IMR-90 (cell line): Measurements from ENCODE around the gene TIAM1. TPM values are rescaled to one million over a fixed set of nuclear protein-coding genes. Genes with fewer than 3 reads are reported as not detected.

Source experiments
- ATAC-seq: fragments of 200-7000 bp; cut with Tn5 transposase; 2 replicates; pipeline ENCODE4 v1.9.1; 2020; ENCODE audit warnings: low read depth, mild to moderate bottlenecking, moderate library complexity
- BruUV-seq: library from RNA; stranded (reverse); fragments of 400-500 nt; replicated peaks from 2 replicates; lab custom pipeline; 2021; lab: Mats Ljungman, UMichigan
- CTCF ChIA-PET: fragments of 300-600 bp; formaldehyde crosslinking; extraction: SDS; loops from one replicate; lab custom pipeline; 2021; ENCODE audit warnings: antibody characterized with exemption; lab: Yijun Ruan, JAX
- POLR2A ChIA-PET: fragments of 300-600 bp; sonication (Branson Sonifier 250); formaldehyde crosslinking; loops from one replicate; lab custom pipeline; 2022; ENCODE audit warnings: antibody characterized with exemption; ENCODE audit not compliant: unreplicated experiment; lab: Charles Lee
- DNase-seq: peaks from one replicate; pipeline ENCODE4 v3.0.0; 2013
- H2AFZ ChIP-seq: replicated peaks from 2 replicates; pipeline ENCODE3; 2013; ENCODE audit warnings: low read length, mild to moderate bottlenecking; ENCODE audit not compliant: poor library complexity
- H2AK5ac ChIP-seq: 2 replicates; pipeline ENCODE4 v1.6.1; 2013; ENCODE audit warnings: low read depth, low read length, inconsistent platforms
- H2AK9ac ChIP-seq: replicated peaks from 2 replicates; pipeline ENCODE3; 2013; ENCODE audit warnings: mild to moderate bottlenecking, low read depth, low read length, moderate library complexity; ENCODE audit not compliant: poor library complexity
- H2BK120ac ChIP-seq: 2 replicates; pipeline ENCODE4 v1.6.1; 2013; ENCODE audit warnings: low read depth, low read length, inconsistent platforms
- H2BK15ac ChIP-seq: 3 replicates; pipeline ENCODE4 v1.6.1; 2013; ENCODE audit warnings: low read depth, low read length, inconsistent platforms
- H2BK20ac ChIP-seq: 2 replicates; pipeline ENCODE4 v1.6.1; 2013; ENCODE audit warnings: low read depth, mild to moderate bottlenecking, inconsistent platforms, low read length, moderate library complexity
- H2BK5ac ChIP-seq: 2 replicates; pipeline ENCODE4 v1.6.1; 2013; ENCODE audit warnings: mild to moderate bottlenecking, low read depth, low read length, inconsistent platforms; ENCODE audit not compliant: poor library complexity, severe bottlenecking
- H3K14ac ChIP-seq: replicated peaks from 2 replicates; pipeline ENCODE4 v1.6.1; 2013; ENCODE audit warnings: low read depth, low read length, inconsistent platforms
- H3K18ac ChIP-seq: 2 replicates; pipeline ENCODE4 v1.6.1; 2013; ENCODE audit warnings: low read depth, low read length, control low read depth
- H3K23ac ChIP-seq: 2 replicates; pipeline ENCODE4 v1.6.1; 2013; ENCODE audit warnings: low read depth, low read length, inconsistent platforms
- H3K27ac ChIP-seq: 2 replicates; pipeline ENCODE4 v1.5.1; 2013; ENCODE audit warnings: mild to moderate bottlenecking, control low read depth, low read length; ENCODE audit not compliant: insufficient read depth
- H3K27me3 ChIP-seq: 2 replicates; pipeline ENCODE4 v1.6.1; 2013; ENCODE audit warnings: low read length; ENCODE audit not compliant: control insufficient read depth, insufficient read depth
- H3K36me3 ChIP-seq: 2 replicates; pipeline ENCODE4 v1.6.1; 2013; ENCODE audit warnings: low read length, mixed read lengths; ENCODE audit not compliant: control insufficient read depth, insufficient read depth
- H3K4ac ChIP-seq: 2 replicates; pipeline ENCODE4 v1.6.1; 2013; ENCODE audit warnings: low read depth, low read length, inconsistent platforms
- H3K4me1 ChIP-seq: 2 replicates; pipeline ENCODE4 v1.6.1; 2013; ENCODE audit warnings: low read length, mixed read lengths; ENCODE audit not compliant: control insufficient read depth, insufficient read depth
- H3K4me2 ChIP-seq: 2 replicates; pipeline ENCODE4 v1.6.1; 2013; ENCODE audit warnings: low read depth, mild to moderate bottlenecking, control low read depth, low read length, moderate library complexity
- H3K4me3 ChIP-seq: 2 replicates; pipeline ENCODE4 v1.5.1; 2013; ENCODE audit warnings: low read depth, mild to moderate bottlenecking, control low read depth, low read length, moderate library complexity; ENCODE audit not compliant: insufficient read depth
- H3K56ac ChIP-seq: 2 replicates; pipeline ENCODE4 v1.6.1; 2013; ENCODE audit warnings: low read length, inconsistent platforms; ENCODE audit not compliant: insufficient read depth; ENCODE audit errors: extremely low read depth
- H3K79me1 ChIP-seq, 2 experiments: 2 replicates each; pipeline ENCODE4 v1.6.1; 2013; ENCODE audit warnings: low read length in 2 of 2, inconsistent platforms in 1 of 2, low read depth in 1 of 2
- H3K9ac ChIP-seq: 2 replicates; pipeline ENCODE4 v1.6.1; 2013; ENCODE audit warnings: low read depth, low read length, control low read depth
- H3K9me1 ChIP-seq: 2 replicates; pipeline ENCODE4 v1.6.1; 2013; ENCODE audit warnings: low read length, inconsistent platforms; ENCODE audit not compliant: insufficient read depth
- H3K9me3 ChIP-seq: 2 replicates; pipeline ENCODE4 v1.6.1; 2013; ENCODE audit warnings: low read length; ENCODE audit not compliant: control insufficient read depth, insufficient read depth
- H4K20me1 ChIP-seq: 2 replicates; pipeline ENCODE4 v1.6.1; 2013; ENCODE audit warnings: low read length, inconsistent platforms; ENCODE audit not compliant: insufficient read depth
- H4K5ac ChIP-seq: 2 replicates; pipeline ENCODE4 v1.6.1; 2013; ENCODE audit warnings: mild to moderate bottlenecking, low read depth, low read length, control low read depth
- H4K8ac ChIP-seq, 2 experiments: 2 replicates each; pipeline ENCODE4 v1.6.1; 2013; ENCODE audit warnings: low read depth in 2 of 2, low read length in 2 of 2, control low read depth in 1 of 2, inconsistent platforms in 1 of 2
- H4K91ac ChIP-seq: 2 replicates; pipeline ENCODE4 v1.6.1; 2013; ENCODE audit warnings: low read depth, low read length, inconsistent platforms; ENCODE audit not compliant: insufficient read depth
- CEBPB ChIP-seq: IDR thresholded peaks from 2 replicates; pipeline ENCODE4 v1.6.1; 2012; ENCODE audit warnings: low read depth, low read length, improper control_type of control experiment
- CHD1 ChIP-seq: IDR thresholded peaks from 2 replicates; pipeline ENCODE4 v1.6.1; 2012; ENCODE audit warnings: low read depth, low read length, improper control_type of control experiment
- RCOR1 ChIP-seq: IDR thresholded peaks from 2 replicates; pipeline ENCODE4 v1.6.1; 2012; ENCODE audit warnings: mild to moderate bottlenecking, low read length, improper control_type of control experiment; ENCODE audit not compliant: insufficient replicate concordance
- WGBS, 2 experiments: methylation state at CpG; one replicate each; pipeline versions ENCODE4 v1.1.5 to v1.1.7; 2013; ENCODE audit warnings: missing lambda C conversion rate in 2 of 2; ENCODE audit not compliant: insufficient read length in 1 of 2; ENCODE audit errors: extremely low coverage in 2 of 2; 5-methylcytosine and 5-hydroxymethylcytosine counted together
- dilution Hi-C: fragments of 300-500 bp; cut with HindIII; formaldehyde crosslinking; loops from one replicate; pipeline ENCODE4 v1.14.3; 2018; ENCODE audit warnings: low sequenced_read_pairs; ENCODE audit not compliant: unreplicated experiment
- in situ Hi-C: fragments of 300-500 bp; cut with MboI; formaldehyde crosslinking; loops from 3 replicates; pipeline ENCODE4 v1.14.3; 2019; ENCODE audit warnings: low sequenced_read_pairs, inconsistent platforms, mixed read lengths
- intact Hi-C: fragments of 100-400 bp; cut with micrococcal nuclease; formaldehyde crosslinking; loops from 2 replicates; pipeline ENCODE4 v1.10.0; 2022
- polyA plus RNA-seq, 3 experiments: library from polyadenylated mRNA; depleted of rRNA; stranded (reverse); fragments of >200 nt; gene quantifications; 2 replicates each; pipeline ENCODE4 v1.2.3, GENCODE V29; 2012; ENCODE audit warnings: low replicate concordance in 1 of 3
- total RNA-seq: library from RNA; depleted of rRNA; stranded (reverse); fragments of >200 nt; gene quantifications from 2 replicates; pipeline ENCODE4 v1.2.3, GENCODE V29; 2012

Gene TIAM1
- total and polyA plus RNA-seq, 2 of the 4 experiments (the other 2 are of a cell fraction), result 2.9 to 9.3 TPM

- no peak for TF ChIP-seq RCOR1
- TF ChIP-seq CHD1, result no peak
- no peak for TF ChIP-seq CEBPB
- dilution Hi-C loops, result no loop called here
- Histone ChIP-seq H3K4me1 (no peaks in the 10 kb centered on the region), H3K9ac (no peak overlapping the region), H2AK9ac (no peak overlapping the region), H3K4me3 (no peak overlapping the region), H4K91ac (no peak overlapping the region), H3K4ac (no peak overlapping the region), H3K4me2 (no peak overlapping the region), H3K18ac (no peak overlapping the region), H2AFZ (no peak overlapping the region), H3K79me1 (no peaks in the 10 kb centered on the region), H2BK120ac (no peak overlapping the region), H4K20me1 (no peaks in the 10 kb centered on the region), H4K8ac (no peak overlapping the region), H3K9me3 (no peaks in the 10 kb centered on the region), H3K27ac (no peak overlapping the region), H3K14ac (no peak overlapping the region), H2BK20ac (no peak overlapping the region), H4K5ac (no peak overlapping the region), H3K56ac (no peak overlapping the region), H3K27me3 (no peaks in the 10 kb centered on the region), H2BK5ac (no peak overlapping the region), H3K9me1 (no peaks in the 10 kb centered on the region), H2AK5ac (no peak overlapping the region), H3K36me3 (no peaks in the 10 kb centered on the region), H2BK15ac (no peak overlapping the region), H3K23ac (no peak overlapping the region)
- intact Hi-C loops, result no loop called here
- no peak for DNase-seq
- BruUV-seq, result no TSS peak
- in situ Hi-C loops, result no loop called here
- CTCF ChIA-PET, result no interaction called here
- ATAC-seq, result no peak
- POLR2A ChIA-PET, result no interaction called here
- WGBS, 2 experiments, result 81% methylated on average over 5 of the region's 6 CpGs; no CpG with 5 or more reads in 1 of the 2 experiments
These were observed 79.5 kb downstream of the TIAM1 start for GRCh38 chr21:31264574-31264973.
